HFF-Myc (cell line): ENCODE data around the gene PEMT.

Source experiments
- DNase-seq: peaks from one replicate; pipeline ENCODE4 v3.0.0-alpha.2; 2011; ENCODE audit warnings: low read depth; ENCODE audit errors: extremely low read depth
- H3K4me3 ChIP-seq: replicated peaks from 2 replicates; pipeline ENCODE4 v1.5.1; 2011; ENCODE audit warnings: low read depth, mild to moderate bottlenecking, control low read depth, low read length
- CTCF ChIP-seq: IDR thresholded peaks from 2 replicates; pipeline ENCODE4 v1.5.1; 2012; ENCODE audit warnings: mild to moderate bottlenecking, low read depth, low read length, control low read depth; ENCODE audit errors: missing control alignments

Gene PEMT

GRCh38 chr17:17519886-17520285 is 71.6 kb downstream of the PEMT start:
- TF ChIP-seq CTCF = no peak
- no peak overlapping the region for H3K4me3 ChIP-seq
- DNase-seq = no peak

DNA sequence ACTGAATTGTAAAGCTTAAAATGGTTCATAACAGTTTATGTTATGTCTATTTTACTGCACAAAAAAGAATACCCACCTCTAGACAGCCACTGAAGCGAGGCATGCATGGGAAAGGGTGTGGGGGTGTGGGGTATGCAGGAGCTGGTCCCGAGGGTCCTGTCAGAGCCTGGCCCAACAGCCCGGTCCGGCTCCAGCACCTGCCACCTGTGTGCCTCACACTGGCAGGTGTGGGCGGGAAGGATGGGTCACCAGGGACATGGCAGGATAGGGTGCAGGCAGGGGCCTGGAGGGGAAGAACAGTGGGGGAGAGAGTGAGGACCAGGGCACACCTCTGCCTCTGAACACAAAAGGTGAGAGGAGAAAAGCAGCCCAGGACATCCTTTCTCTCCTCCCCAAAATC is 72.6 kb downstream of the PEMT start:
- no peak for TF ChIP-seq CTCF
- no peak overlapping the region for H3K4me3 ChIP-seq
- DNase-seq = no peak

- TF ChIP-seq CTCF = no peak
- no peak overlapping the region for H3K4me3 ChIP-seq
- DNase-seq = no peak
Measured at GRCh38 chr17:17518014-17518413, 73.5 kb downstream of the PEMT start.

- no peak overlapping the region for H3K4me3 ChIP-seq
- DNase-seq = no peak
- TF ChIP-seq CTCF = no peak
Measured at GRCh38 chr17:17516941-17517720, 74.4 kb downstream of the PEMT start.

DNA sequence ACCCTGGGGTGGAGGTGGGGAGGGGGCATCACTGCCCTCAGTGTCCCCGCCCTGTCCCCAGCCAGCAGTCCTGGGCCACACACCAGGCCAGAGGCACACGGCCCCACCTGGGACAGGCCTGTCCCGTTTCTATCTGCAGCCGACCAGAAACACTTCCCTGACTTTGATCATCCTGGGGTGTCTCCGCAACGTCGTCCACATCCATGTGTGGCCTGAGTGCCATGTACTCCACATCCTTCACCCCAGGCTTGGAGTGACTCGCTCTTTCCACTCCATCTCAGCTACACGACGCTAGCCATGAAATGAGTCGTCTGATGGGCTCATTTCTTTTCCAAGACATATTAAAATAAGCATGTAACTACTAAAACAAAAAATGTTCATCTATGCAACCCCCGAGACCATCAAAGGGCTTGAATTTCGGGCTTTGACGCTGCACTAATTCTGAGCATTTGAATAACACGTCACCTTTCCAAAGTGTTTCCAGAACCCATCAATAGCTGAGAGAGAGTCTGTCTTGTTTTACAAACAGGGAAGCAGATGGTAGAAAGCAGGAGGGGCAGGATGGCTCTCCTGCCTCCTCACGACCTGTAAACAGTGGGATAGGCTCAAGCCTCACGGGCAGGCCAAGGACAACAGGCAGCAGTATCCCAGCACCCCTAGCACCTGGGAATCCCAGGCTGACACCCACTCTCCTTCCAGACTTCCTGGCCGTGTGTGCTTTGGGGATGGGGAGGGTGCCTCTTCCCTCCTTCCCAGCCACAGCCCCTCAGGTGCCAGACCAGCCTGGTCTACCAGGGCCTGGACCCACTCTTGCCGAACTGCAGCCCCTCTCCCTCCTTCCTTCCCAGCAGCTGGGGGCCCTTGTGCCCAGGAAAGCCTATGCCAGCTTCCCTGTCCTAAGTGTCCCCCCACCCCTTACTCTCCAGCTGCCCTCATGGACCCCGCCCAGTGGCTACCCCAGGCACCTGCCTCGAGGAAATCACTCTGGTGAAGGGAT is 75.3 kb downstream of the PEMT start:
- DNase-seq = no peak
- TF ChIP-seq CTCF = no peak

GRCh38 chr17:17514993-17515933 is 76.2 kb downstream of the PEMT start:
- TF ChIP-seq CTCF = no peak
- DNase-seq = no peak
- H3K4me3 ChIP-seq = no peak overlapping the region

More for the DNA sequence above, 75.3 kb downstream of the PEMT start:
- H3K4me3 ChIP-seq = no peak overlapping the region
